Hematopoietic multipotent progenitor cell (in vitro differentiated cells): ENCODE results near the gene PIP5K1C. TPM values are rescaled to one million over a fixed set of nuclear protein-coding genes. Genes with fewer than 3 reads are reported as not detected.
A peak's percentile ranks its signal among the peaks of the same experiment; 100 is the strongest.

Experiments used
- DNase-seq, 3 donors: peaks; one replicate each; pipeline ENCODE4 v3.0.0-alpha.2; 2011 to 2015; ENCODE audit warnings: low read depth in 2 of 3, low spot score in 2 of 3
- total RNA-seq: library from RNA; depleted of rRNA; stranded (reverse); fragments of >200 nt; gene quantifications from one replicate; pipeline ENCODE4 v1.2.3, GENCODE V29; 2012

The PIP5K1C gene
- total RNA-seq, 1 donor: 23.4 TPM

GRCh38 chr19:3663838-3664237, 36.4 kb downstream of the PIP5K1C start:
- DNase-seq: no peak

GRCh38 chr19:3661284-3662238, 38.7 kb downstream of the PIP5K1C start:
- no peak for DNase-seq

GRCh38 chr19:3660493-3661219, 39.6 kb downstream of the PIP5K1C start:
- DNase-seq: no peak

- no peak for DNase-seq
Observed at GRCh38 chr19:3659746-3660112, 40.5 kb downstream of the PIP5K1C start.

- DNase-seq: no peak
Observed at GRCh38 chr19:3658870-3659745, 41.2 kb downstream of the PIP5K1C start.

- no peak for DNase-seq
Observed at GRCh38 chr19:3658004-3658869, 42.0 kb downstream of the PIP5K1C start.

GRCh38 chr19:3657395-3657769, 42.9 kb downstream of the PIP5K1C start:
- no peak for DNase-seq

- no peak for DNase-seq
Observed at GRCh38 chr19:3656747-3657394, 43.4 kb downstream of the PIP5K1C start.

GRCh38 chr19:3656073-3656746, 44.1 kb downstream of the PIP5K1C start:
- DNase-seq: no peak

GRCh38 chr19:3655402-3656072, 44.7 kb downstream of the PIP5K1C start:
- DNase-seq: peak in 2 of 3 donors; percentile 36 to 58

- peak in 1 of 3 donors; percentile 34 for DNase-seq
Observed at GRCh38 chr19:3653865-3654513, 46.3 kb downstream of the PIP5K1C start.

GRCh38 chr19:3653081-3653795, 47.0 kb downstream of the PIP5K1C start:
- DNase-seq: no peak

GRCh38 chr19:3652422-3652821, 47.8 kb downstream of the PIP5K1C start:
- no peak for DNase-seq

- DNase-seq: no peak
Observed at GRCh38 chr19:3651684-3652083, 48.6 kb downstream of the PIP5K1C start.

GRCh38 chr19:3649888-3650287, 50.4 kb downstream of the PIP5K1C start:
- DNase-seq: no peak

- DNase-seq: no peak
Observed at GRCh38 chr19:3648037-3648905, 52.0 kb downstream of the PIP5K1C start.
